Stimulated activated CD4-positive, alpha-beta T cell treated with anti-CD3 and anti-CD28 coated beads, Interleukin-1b, Interleukin-23, amount 100 ng/mL, for 24 hours (primary cell): ENCODE data around the gene PCSK6.

Experiments
- DNase-seq, 4 experiments: peaks; one replicate each; pipeline ENCODE4 v3.0.0-alpha.2; 2020; ENCODE audit warnings: low read depth in 4 of 4, low spot score in 1 of 4

The PCSK6 gene

GRCh38 chr15:101448336-101448735, 41.2 kb downstream of the PCSK6 start:
- no peak for DNase-seq

DNA sequence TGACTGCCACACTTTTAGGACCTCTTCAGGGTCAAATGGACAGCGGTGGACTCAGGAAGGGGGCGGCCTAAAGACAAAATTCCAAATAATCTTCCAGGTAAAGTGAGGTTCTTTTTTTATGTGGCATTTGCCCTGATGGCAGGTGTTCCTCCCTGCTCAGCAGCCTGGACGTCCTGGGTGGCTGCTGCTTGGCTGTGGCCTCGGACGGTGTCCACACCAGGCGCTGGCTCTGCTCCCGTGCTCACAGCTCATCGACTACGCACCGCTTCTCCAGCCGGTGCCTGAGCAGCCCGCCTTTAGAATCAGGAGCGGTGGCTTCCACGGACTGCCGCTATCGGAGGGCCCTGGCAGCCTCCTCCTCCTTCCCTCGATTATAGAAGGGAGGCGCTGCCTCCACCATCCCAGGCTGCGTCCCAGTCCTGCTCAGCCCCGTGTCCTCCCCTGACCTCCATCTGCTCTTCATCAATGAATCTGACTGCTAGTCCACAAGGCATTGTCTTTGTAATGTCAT, 41.9 kb downstream of the PCSK6 start:
- DNase-seq, result no peak

GRCh38 chr15:101447168-101447533, 42.4 kb downstream of the PCSK6 start:
- no peak for DNase-seq

DNA sequence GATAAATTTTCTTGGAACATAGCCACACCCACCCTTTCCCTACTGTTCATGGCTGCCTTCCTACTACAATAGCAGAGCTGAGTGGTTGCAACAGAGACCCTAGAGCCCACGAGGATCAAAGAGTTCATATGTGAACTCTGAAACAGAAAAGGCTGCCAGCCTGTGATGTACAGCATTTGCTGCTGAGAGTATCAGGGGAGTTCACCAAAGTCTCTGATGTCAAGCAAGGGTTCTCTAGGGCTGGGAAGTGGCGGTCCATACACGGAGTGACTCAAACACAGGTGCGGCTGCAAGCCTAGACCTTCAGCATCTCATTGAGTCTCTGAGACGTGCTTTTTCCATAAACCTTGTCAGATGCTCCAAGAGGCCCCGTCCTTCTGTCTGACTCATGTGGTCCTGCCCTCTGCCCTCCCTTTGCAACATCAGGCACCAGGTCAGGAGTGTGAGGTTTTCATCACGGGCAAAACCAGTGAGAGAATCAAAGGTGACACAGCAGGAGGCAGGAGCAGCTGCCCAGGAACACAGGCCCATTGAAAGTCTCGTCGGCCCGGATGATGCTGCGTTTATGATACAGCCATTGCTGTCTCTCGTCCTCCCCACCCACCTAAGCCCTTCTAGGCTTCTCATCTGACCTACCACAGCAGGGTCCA, 42.9 kb downstream of the PCSK6 start:
- DNase-seq, result no peak

GRCh38 chr15:101445562-101446517, 43.7 kb downstream of the PCSK6 start:
- no peak for DNase-seq

GRCh38 chr15:101444807-101445508, 44.5 kb downstream of the PCSK6 start:
- DNase-seq, result no peak

GRCh38 chr15:101444015-101444414, 45.5 kb downstream of the PCSK6 start:
- no peak for DNase-seq

DNA sequence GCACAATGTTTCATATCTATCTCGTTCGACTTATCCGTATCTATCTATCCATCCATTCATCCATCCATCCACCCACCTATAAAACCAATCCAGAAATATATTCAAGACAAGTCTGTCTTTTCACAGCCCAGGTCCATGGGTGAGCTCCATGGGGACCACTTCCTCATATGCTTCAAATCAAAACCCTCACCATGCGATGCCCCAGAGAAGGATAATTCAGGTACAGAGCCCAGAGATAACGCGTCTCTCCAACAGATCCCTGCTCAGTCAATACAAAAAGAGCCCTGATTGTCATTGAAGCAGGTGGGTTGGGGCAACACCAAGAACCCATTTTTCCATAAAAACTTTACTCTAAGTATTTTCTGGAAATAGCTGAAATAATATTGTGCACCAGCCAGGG, 47.2 kb downstream of the PCSK6 start:
- no peak for DNase-seq

DNA sequence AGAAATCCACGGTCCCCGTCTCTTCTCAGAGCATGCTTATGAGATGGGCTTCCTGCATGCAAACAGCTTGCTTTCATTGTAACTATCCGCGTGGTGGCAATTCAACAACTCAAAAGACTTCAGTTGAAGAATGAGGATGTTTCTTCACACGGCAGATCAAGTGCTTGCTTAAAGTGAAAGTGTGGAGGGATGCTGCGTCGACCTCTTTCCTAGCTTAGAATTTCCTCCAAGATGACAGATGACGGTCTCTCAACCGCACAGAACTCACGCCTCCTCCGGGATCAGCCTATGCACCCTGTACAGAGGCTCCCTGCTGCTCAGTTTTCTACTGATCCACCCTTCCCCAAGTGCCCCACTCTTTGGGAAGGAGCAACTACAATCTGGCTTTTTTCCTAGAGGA, 47.8 kb downstream of the PCSK6 start:
- no peak for DNase-seq

DNA sequence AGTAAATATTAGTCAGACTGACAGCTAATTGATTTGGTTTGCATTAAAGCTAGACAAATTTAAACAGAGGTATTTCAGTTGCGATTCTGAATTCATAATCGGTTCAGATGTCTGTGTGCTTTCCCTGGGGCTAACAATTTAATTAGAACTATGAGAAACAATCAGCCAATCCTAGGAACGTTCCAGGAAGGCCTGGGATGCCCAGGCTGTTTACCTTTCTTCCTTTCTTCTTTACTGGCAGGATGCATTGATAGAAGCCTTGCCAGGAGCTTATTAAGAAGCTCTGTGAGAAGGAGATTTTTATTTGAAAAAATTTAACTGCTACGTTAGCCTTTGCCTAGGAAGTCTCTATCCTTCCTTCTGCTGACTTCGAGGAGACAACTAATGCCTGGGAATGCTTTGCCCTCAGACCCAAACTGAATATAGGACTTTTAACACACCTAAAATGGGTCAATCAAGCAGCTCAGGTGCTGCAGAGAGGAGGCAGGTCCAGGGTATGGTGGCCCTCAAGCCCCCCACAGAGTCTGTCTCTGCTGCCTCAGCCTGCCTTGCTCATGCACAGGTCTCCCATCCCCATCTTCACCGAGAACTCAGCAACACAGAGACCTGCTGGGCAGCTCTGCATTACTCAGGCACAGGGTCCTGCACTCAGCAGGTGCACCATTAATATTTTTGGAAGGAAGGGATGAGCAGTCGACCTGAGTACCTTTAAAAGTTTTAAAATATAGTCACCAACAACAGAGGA, 48.5 kb downstream of the PCSK6 start:
- no peak for DNase-seq

DNA sequence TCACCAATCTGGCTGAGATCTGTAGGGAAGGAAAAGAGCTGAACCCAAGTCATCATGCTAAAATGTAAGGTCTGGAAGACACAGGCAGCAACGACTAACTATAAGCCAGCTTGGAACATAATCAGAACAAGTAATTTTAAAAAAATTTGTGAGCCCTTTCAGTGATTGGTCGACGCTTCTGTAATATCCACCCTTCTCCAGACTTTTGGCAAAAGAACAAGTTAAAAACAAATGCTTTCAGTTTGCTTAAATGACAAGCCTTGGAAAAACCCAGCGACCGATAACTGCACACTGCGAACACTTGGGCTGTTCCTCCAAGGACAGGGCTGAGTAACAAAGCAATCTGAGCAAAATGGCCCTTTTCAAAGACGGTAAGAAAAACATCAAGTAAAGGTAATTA, 49.6 kb downstream of the PCSK6 start:
- no peak for DNase-seq

DNA sequence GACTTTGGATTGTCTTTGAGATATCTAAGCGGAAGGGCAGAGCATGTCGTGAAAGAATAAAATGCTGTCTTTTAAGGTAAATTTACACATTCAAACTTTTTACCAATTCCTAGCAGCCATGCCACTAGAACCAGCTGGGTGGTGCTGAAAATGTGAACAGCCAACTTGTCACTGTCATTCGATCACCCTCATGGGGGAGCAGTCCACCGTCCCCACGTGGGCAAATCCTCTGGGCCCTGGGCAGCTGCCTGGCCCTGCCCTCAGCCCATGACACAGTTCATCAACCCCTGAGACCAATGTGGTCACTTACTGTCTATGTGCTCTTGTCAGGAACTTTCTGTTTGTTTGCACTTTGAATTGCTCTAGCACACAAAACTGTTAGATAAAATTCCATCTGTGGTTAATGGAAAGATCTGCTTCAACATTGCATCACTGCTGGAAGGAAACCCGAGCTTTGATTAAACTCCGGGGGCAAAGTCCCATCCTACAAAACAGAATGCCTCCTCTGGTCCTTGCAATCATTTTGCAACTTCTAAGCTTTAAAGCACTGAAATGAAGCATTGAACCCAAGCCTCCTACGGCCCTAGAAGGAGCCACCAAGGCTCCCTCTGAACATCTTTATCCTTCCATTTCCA, 50.1 kb downstream of the PCSK6 start:
- DNase-seq, result no peak

DNA sequence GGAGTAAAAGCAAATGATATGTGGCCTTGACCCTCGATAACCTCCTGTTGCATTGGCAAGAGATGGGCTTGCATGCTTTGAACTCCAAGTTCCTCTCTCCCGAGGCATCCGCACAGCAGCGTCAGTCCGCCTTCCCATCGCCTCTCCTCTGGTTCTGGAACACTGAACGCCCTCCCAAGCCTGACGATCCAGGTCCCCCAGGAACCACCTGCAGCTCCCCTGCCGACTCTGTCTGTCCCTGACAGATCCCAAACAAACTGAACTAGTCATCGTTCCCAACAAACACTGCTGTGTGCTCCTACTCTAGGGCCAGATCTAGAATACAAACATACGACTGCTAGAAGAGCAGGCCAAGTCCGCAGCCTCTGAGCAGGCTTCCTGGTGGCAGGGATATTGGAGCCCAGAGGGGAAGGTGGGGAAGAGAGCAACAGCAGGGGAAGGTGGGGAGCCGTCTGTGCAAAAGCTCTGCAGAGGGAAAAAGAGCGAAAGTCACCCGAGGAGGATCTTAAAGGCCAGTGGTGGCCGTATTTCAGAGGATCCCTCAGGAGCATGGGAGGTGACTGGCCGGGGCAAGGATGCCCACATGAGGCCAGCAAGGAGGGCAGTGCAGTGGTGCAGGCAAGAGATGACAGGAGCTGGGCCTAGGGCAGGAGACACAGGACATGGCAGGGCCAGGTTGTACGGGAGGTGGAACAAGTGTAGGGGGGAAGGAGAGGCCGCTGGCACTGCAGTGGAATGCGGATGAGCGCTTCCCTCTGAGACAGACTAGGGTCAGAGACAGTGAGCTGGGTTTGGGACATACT, 50.8 kb downstream of the PCSK6 start:
- DNase-seq, result no peak

DNA sequence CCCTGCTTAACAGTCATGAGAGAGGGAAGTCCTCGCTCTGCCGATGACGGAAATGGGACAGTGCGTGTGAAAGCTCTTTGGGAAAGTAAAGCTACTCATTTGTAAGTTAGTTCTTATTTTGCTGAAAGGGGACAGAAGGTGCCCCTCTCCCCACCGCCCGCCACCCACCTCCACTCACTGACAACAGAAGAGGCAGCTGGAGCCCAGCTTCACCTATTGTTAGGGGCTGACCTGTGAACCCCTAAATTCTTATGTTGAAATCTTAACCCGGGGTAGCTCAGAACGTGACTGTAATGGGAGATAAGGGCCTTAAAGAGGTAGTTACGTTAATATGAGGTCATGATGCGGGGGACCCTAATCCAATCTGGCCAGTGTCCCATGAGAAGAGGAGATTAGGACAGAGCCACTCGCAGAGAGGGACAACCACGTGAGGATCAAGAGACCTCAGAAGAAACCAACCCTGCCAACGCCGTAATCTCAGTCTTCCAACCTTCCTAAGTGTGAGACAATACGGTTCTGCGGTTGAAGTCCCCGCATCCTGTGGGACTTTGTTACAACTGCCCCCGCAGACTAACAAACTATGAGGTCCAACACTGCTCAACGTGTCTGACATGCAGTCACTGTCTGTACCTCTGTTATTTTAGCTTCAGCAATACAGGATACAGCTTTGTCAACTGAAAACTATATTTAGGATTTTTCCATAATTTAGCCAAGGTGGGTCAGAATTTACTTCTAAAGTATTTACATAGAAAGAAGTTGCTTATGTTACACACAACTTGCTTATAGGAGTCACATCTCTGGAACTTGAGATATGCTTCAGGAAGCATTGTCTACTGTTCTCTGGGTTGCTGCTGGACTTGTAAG, 51.7 kb downstream of the PCSK6 start:
- DNase-seq, result no peak

GRCh38 chr15:101437209-101437608, 52.3 kb downstream of the PCSK6 start:
- DNase-seq, result no peak

DNA sequence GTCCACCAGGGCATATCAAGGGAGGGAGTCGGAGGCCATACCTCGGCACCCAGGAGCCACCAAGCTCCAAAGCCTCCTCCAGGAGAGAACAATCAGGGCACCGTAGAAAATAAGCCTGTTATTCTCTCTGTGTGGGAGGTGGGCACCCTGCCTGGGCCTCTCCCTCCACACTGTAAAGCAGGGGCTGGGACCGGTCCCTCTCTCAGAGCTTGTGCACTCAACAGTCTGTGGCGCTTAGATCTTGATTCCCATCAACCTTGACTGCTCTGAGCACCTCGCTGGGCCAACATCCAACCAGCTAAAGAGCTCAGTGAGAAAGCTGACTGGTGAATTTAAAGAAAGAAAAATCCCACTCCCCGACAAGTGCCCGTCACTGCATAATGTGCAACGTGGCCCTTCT, 53.0 kb downstream of the PCSK6 start:
- no peak for DNase-seq

GRCh38 chr15:101435761-101436160, 53.7 kb downstream of the PCSK6 start:
- no peak for DNase-seq

DNA sequence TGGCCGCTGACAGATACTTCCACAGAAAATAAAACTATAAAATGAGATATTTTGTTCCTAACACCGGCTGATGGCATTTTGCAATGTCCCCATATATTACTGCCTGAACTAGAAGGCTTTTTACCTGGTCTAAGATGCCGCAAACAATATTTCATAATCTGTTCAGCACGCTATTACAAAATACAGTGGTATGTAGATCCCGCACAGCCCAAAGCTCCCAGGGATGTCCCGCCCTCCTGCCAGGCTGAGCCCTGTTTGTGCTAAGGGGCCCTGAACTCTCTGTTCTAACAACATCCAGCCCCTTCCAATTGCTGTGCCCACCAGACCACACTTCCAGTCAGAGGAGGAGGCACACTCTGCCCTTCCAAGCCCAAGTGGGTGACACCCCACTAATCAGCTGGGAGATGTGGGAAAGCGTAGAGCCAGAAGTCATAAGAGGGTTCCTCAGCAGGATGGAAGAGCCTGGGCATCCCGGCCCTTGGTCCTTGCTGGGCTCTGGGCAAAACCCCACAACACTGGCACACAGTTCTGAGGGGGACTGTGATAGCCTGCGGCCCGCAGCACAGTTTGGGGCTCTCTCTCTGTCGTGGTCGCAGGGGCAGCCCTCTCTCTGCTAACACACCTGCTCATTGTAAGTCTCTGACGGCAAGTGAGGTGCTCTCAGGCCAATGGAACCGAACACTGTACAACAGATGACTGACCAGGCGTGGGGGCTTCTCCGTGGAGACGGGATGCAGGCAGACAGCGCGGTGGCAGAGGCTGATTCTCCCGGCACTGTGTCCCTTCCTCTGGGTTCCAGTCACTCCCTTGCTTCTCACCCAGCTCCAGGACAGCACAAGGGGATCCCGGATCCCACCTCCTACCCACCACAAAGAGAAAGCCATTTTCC, 55.2 kb downstream of the PCSK6 start:
- DNase-seq, result no peak
